ENCODE data around the gene POU6F2.
A peak's percentile ranks its signal among the peaks of the same experiment; 100 is the strongest.

Gene POU6F2

GRCh38 chr7:38973760-38974159, 3.9 kb upstream of the POU6F2 start:
- Histone ChIP-seq H3K27ac (ENCODE audit: extremely low read depth, low read depth, low read length) (no peak overlapping the region), H3K9me3 (ENCODE audit: control insufficient read depth, insufficient read depth, low read depth, low read length) (no peaks in the 10 kb centered on the region), H3K4me1 (ENCODE audit: control insufficient read depth, insufficient read depth, low read length) (no peaks in the 10 kb centered on the region; the same call in 1 of the 2 replicates), H3K4me3 (ENCODE audit: low read depth, low read length) (no peak overlapping the region), H3K36me3 (ENCODE audit: control insufficient read depth in 2 of 2, insufficient read depth in 1 of 2, low read length in 2 of 2) (no peaks in the 10 kb centered on the region)
- CTCF ChIA-PET, result no interaction called here
- POLR2A ChIA-PET, result interaction anchor here (0.7 kb wide), 1 partner anchor 147 kb away, joined by 3 read pairs; no protein-coding TSS in a partner anchor
- TF ChIP-seq ZNF112 (tag by site-specific recombination; IDR thresholded peaks at IDR 0.05), result no peak
- peak; percentile 29; the same call in 1 of the 2 replicates for TF ChIP-seq ZNF518A (tag by site-specific recombination; conservative IDR thresholded peaks at IDR 0.05; ENCODE audit: low read depth)

GRCh38 chr7:38975944-38976392, 1.7 kb upstream of the POU6F2 start:
- ChIA-PET CTCF (no interaction called here), POLR2A (no interaction called here)
- Histone ChIP-seq H3K27ac (ENCODE audit: extremely low read depth, low read depth, low read length) (no peak overlapping the region), H3K36me3 (ENCODE audit: control insufficient read depth in 2 of 2, insufficient read depth in 1 of 2, low read length in 2 of 2) (no peaks in the 10 kb centered on the region), H3K4me3 (ENCODE audit: low read depth, low read length) (no peak overlapping the region; the same call in none of the 2 replicates), H3K9me3 (ENCODE audit: control insufficient read depth, insufficient read depth, low read depth, low read length) (no peaks in the 10 kb centered on the region), H3K4me1 (ENCODE audit: control insufficient read depth, insufficient read depth, low read length) (no peaks in the 10 kb centered on the region; the same call in 1 of the 2 replicates)
- TF ChIP-seq ZBTB7A (tag by site-specific recombination; IDR thresholded peaks at IDR 0.05; ENCODE audit: low read depth), result no peak
- TF ChIP-seq GLIS1 (tag by site-specific recombination; IDR thresholded peaks at IDR 0.05), result no peak
- no peak for TF ChIP-seq ZNF837 (tag by site-specific recombination; IDR thresholded peaks at IDR 0.05)
- TF ChIP-seq ZBTB20 (tag by site-specific recombination; IDR thresholded peaks at IDR 0.05), result 0 out of 2 replicates have a peak, but pooled peaks have one; percentile 12
- TF ChIP-seq ZNF426 (tag by site-specific recombination; IDR thresholded peaks at IDR 0.05), result no peak
- no peak for TF ChIP-seq ZBTB1 (tag by site-specific recombination; IDR thresholded peaks at IDR 0.05)

- Histone ChIP-seq H3K27ac (ENCODE audit: extremely low read depth, low read depth, low read length) (no peak overlapping the region), H3K9me3 (ENCODE audit: control insufficient read depth, insufficient read depth, low read depth, low read length) (no peaks in the 10 kb centered on the region), H3K4me3 (ENCODE audit: low read depth, low read length) (no peak overlapping the region), H3K36me3 (ENCODE audit: control insufficient read depth in 2 of 2, insufficient read depth in 1 of 2, low read length in 2 of 2) (no peaks in the 10 kb centered on the region), H3K4me1 (ENCODE audit: control insufficient read depth, insufficient read depth, low read length) (no peaks in the 10 kb centered on the region; the same call in 1 of the 2 replicates)
- no peak for TF ChIP-seq ZNF416 (tag by site-specific recombination; IDR thresholded peaks at IDR 0.05)
- TF ChIP-seq HOXA7 (CRISPR knock-in tag; IDR thresholded peaks at IDR 0.05; ENCODE audit: borderline replicate concordance), result no peak
- no peak for TF ChIP-seq ZNF302 (tag by site-specific recombination; IDR thresholded peaks at IDR 0.05; ENCODE audit: low read depth)
- TF ChIP-seq ZNF26 (tag by site-specific recombination; IDR thresholded peaks at IDR 0.05), result no peak
- TF ChIP-seq PRDM1 (tag by site-specific recombination; IDR thresholded peaks at IDR 0.05), result no peak
- no peak for TF ChIP-seq ZNF548 (tag by site-specific recombination; IDR thresholded peaks at IDR 0.05)
- no peak for TF ChIP-seq ZNF280D (tag by site-specific recombination; IDR thresholded peaks at IDR 0.05)
- TF ChIP-seq ZNF19 (tag by site-specific recombination; IDR thresholded peaks at IDR 0.05; ENCODE audit: low read depth), result no peak
- no peak for TF ChIP-seq ZBTB6 (tag by site-specific recombination; IDR thresholded peaks at IDR 0.05)
- no peak for TF ChIP-seq AEBP2 (tag by site-specific recombination; IDR thresholded peaks at IDR 0.05; ENCODE audit: borderline replicate concordance)
- CTCF ChIA-PET, result interaction anchor here (1.4 kb wide), 1 partner anchor 16 kb away, joined by 4 read pairs; no protein-coding TSS in a partner anchor
- POLR2A ChIA-PET, result no interaction called here
Observed at GRCh38 chr7:38978491-38978890, 782 bp downstream of the POU6F2 start.

All from HEK293 (cell line).